SJCRH30 (cell line): ENCODE data around the gene CAMSAP3. TPM values are rescaled to one million over a fixed set of nuclear protein-coding genes. Genes with fewer than 3 reads are reported as not detected.

ENCODE experiments used
- DNase-seq, 2 experiments: peaks; one replicate each; pipeline ENCODE4 v3.0.0-alpha.2; 2015 to 2020
- H3K27ac ChIP-seq: fragments of 250-450 bp; sonication (Bioruptor Pico); 2 replicates; pipeline ENCODE4 v1.5.1; 2020; ENCODE audit warnings: mild to moderate bottlenecking, moderate library complexity
- H3K27me3 ChIP-seq: fragments of 250-450 bp; sonication (Bioruptor Pico); 2 replicates; pipeline ENCODE4 v1.5.1; 2020; ENCODE audit warnings: mild to moderate bottlenecking, moderate library complexity
- H3K36me3 ChIP-seq: fragments of 250-450 bp; sonication (Bioruptor Pico); 2 replicates; pipeline ENCODE4 v1.5.1; 2020; ENCODE audit warnings: mild to moderate bottlenecking, moderate library complexity
- H3K4me1 ChIP-seq: fragments of 250-450 bp; sonication (Bioruptor Pico); 2 replicates; pipeline ENCODE4 v1.5.1; 2020; ENCODE audit warnings: mild to moderate bottlenecking, moderate library complexity
- H3K4me3 ChIP-seq: fragments of 250-450 bp; sonication (Bioruptor Pico); 2 replicates; pipeline ENCODE4 v1.5.1; 2020; ENCODE audit warnings: mild to moderate bottlenecking, moderate library complexity
- H3K9me3 ChIP-seq: fragments of 250-450 bp; sonication (Bioruptor Pico); replicated peaks from 2 replicates; pipeline ENCODE4 v1.5.1; 2020; ENCODE audit warnings: mild to moderate bottlenecking, moderate library complexity
- total RNA-seq: library from RNA; depleted of rRNA; stranded (reverse); fragments of >200 nt; shearing (Covaris generic); gene quantifications from 2 replicates; pipeline ENCODE4 v1.2.3, GENCODE V29; 2014

The CAMSAP3 gene
- total RNA-seq, 1 experiment from 2014 or later, result 0.04 TPM

- DNase-seq, result no peak
- no peaks in the 10 kb centered on the region for H3K36me3 ChIP-seq
- H3K4me3 ChIP-seq, result no peak overlapping the region
- H3K27ac ChIP-seq, result no peak overlapping the region
- no peaks in the 10 kb centered on the region for H3K4me1 ChIP-seq
- no peaks in the 10 kb centered on the region for H3K27me3 ChIP-seq
- H3K9me3 ChIP-seq, result no peaks in the 10 kb centered on the region
These were observed 16.9 kb downstream of the CAMSAP3 start for GRCh38 chr19:7612282-7613274.

- no peak overlapping the region for H3K4me3 ChIP-seq
These were observed 19.4 kb downstream of the CAMSAP3 start for GRCh38 chr19:7614859-7615741.

GRCh38 chr19:7617172-7617571 lies 21.5 kb downstream of the CAMSAP3 start:
- H3K9me3 ChIP-seq, result no peaks in the 10 kb centered on the region
- DNase-seq, result no peak
- H3K4me3 ChIP-seq, result no peak overlapping the region
- H3K27ac ChIP-seq, result no peak overlapping the region
- H3K36me3 ChIP-seq, result no peaks in the 10 kb centered on the region
- H3K4me1 ChIP-seq, result no peaks in the 10 kb centered on the region
- no peaks in the 10 kb centered on the region for H3K27me3 ChIP-seq

More at GRCh38 chr19:7614859-7615741, 19.4 kb downstream of the CAMSAP3 start:
- H3K9me3 ChIP-seq, result no peaks in the 10 kb centered on the region
- H3K4me1 ChIP-seq, result no peaks in the 10 kb centered on the region
- DNase-seq, result no peak
- no peaks in the 10 kb centered on the region for H3K27me3 ChIP-seq
- H3K27ac ChIP-seq, result no peak overlapping the region
- no peaks in the 10 kb centered on the region for H3K36me3 ChIP-seq

GRCh38 chr19:7617735-7618134 lies 22.1 kb downstream of the CAMSAP3 start:
- DNase-seq, result no peak
- Histone ChIP-seq H3K4me3 (no peak overlapping the region), H3K36me3 (no peaks in the 10 kb centered on the region; the same call in 1 of the 2 replicates), H3K27ac (no peak overlapping the region), H3K9me3 (no peaks in the 10 kb centered on the region), H3K27me3 (no peaks in the 10 kb centered on the region), H3K4me1 (no peaks in the 10 kb centered on the region)

GRCh38 chr19:7618348-7618747 lies 22.7 kb downstream of the CAMSAP3 start:
- Histone ChIP-seq H3K9me3 (no peaks in the 10 kb centered on the region), H3K27ac (peak overlapping the region; percentile 61; the same call in 1 of the 2 replicates), H3K27me3 (no peaks in the 10 kb centered on the region), H3K36me3 (peaks cover 3% of the 10 kb centered on the region; the same call in 1 of the 2 replicates), H3K4me1 (no peaks in the 10 kb centered on the region), H3K4me3 (no peak overlapping the region)
- peak; percentile 29 to 45 for DNase-seq

GRCh38 chr19:7618771-7619510 lies 23.3 kb downstream of the CAMSAP3 start:
- Histone ChIP-seq H3K9me3 (no peaks in the 10 kb centered on the region), H3K4me3 (no peak overlapping the region), H3K27me3 (no peaks in the 10 kb centered on the region), H3K4me1 (no peaks in the 10 kb centered on the region), H3K36me3 (peaks cover 3% of the 10 kb centered on the region; the same call in 1 of the 2 replicates), H3K27ac (peak overlapping the region; percentile 61)
- DNase-seq, result peak; percentile 47 to 50

- peaks cover 3% of the 10 kb centered on the region; the same call in 1 of the 2 replicates for H3K36me3 ChIP-seq
- no peak for DNase-seq
These were observed 24.2 kb downstream of the CAMSAP3 start for GRCh38 chr19:7619671-7620441.

GRCh38 chr19:7620442-7621412 lies 25.1 kb downstream of the CAMSAP3 start:
- Histone ChIP-seq H3K4me3 (no peak overlapping the region), H3K27ac (no peak overlapping the region), H3K9me3 (no peaks in the 10 kb centered on the region), H3K27me3 (no peaks in the 10 kb centered on the region), H3K4me1 (no peaks in the 10 kb centered on the region), H3K36me3 (peaks cover 3% of the 10 kb centered on the region; the same call in 1 of the 2 replicates)
- no peak for DNase-seq

More at GRCh38 chr19:7619671-7620441, 24.2 kb downstream of the CAMSAP3 start:
- no peaks in the 10 kb centered on the region for H3K9me3 ChIP-seq
- H3K27ac ChIP-seq, result no peak overlapping the region; the same call in 1 of the 2 replicates
- H3K4me3 ChIP-seq, result no peak overlapping the region
- H3K27me3 ChIP-seq, result no peaks in the 10 kb centered on the region
- H3K4me1 ChIP-seq, result no peaks in the 10 kb centered on the region

GRCh38 chr19:7622933-7623685 lies 27.4 kb downstream of the CAMSAP3 start:
- DNase-seq, result peak in 1 of 2 experiments; percentile 16
- Histone ChIP-seq H3K27ac (no peak overlapping the region), H3K4me3 (no peak overlapping the region), H3K27me3 (no peaks in the 10 kb centered on the region), H3K9me3 (no peaks in the 10 kb centered on the region), H3K4me1 (no peaks in the 10 kb centered on the region), H3K36me3 (peaks cover 8% of the 10 kb centered on the region; the same call in 1 of the 2 replicates)

- H3K4me3 ChIP-seq, result no peak overlapping the region
- no peak for DNase-seq
- no peaks in the 10 kb centered on the region for H3K9me3 ChIP-seq
- no peaks in the 10 kb centered on the region for H3K4me1 ChIP-seq
- peaks cover 8% of the 10 kb centered on the region; the same call in 1 of the 2 replicates for H3K36me3 ChIP-seq
- no peaks in the 10 kb centered on the region for H3K27me3 ChIP-seq
- H3K27ac ChIP-seq, result no peak overlapping the region
These were observed 28.3 kb downstream of the CAMSAP3 start for GRCh38 chr19:7623725-7624603.

- no peak for DNase-seq
- Histone ChIP-seq H3K27me3 (no peaks in the 10 kb centered on the region), H3K4me3 (no peak overlapping the region), H3K36me3 (peaks cover 8% of the 10 kb centered on the region; the same call in 1 of the 2 replicates), H3K27ac (no peak overlapping the region), H3K9me3 (no peaks in the 10 kb centered on the region), H3K4me1 (no peaks in the 10 kb centered on the region)
These were observed 29.1 kb downstream of the CAMSAP3 start for GRCh38 chr19:7624810-7625209.
